ENCODE results near the gene EFHC1. TPM values are rescaled to one million over a fixed set of nuclear protein-coding genes. Genes with fewer than 3 reads are reported as not detected.

EFHC1 gene
- total RNA-seq, 1 experiment from 2014 or later = 9.1 TPM

DNA sequence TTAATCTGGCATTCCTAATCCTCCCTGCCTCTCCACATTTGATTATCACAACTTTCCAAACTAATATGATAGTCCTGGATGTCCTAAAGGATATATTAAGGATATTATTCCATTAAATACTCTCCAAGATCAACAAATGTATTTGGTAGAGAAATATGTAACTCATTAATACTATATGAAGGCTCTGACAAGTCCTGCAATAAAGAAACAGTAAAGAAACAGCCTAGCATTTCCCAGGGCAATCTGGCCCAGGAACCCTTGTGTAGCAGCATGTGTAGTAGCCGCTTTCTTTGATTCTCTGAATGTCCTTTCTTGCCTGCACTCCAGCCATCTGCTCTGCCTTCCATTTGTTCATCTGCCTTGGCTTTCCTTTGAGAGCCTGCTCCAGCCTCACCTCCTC lies 133.0 kb downstream of the EFHC1 start:
- no peak for DNase-seq (ENCODE audit: low spot score)

DNA sequence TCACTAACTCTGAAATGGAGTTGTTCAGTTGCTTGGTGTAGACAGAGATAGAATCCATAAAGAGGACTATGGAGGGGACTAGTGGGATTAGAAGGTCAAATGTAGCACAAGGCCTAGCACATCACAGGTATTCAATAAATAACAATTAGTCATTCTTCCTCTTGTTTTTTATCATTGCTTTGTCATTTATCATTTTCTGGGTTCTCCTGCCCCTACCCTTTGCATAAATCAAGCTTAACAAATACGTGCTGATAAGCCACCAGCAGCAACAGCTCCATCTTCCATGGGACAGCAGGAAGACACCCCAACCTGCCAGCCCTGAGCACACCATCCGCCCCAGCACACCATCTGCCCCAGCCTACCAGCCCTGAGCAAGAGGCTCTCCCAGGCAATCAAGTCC lies 133.6 kb downstream of the EFHC1 start:
- DNase-seq (ENCODE audit: low spot score) = no peak

DNA sequence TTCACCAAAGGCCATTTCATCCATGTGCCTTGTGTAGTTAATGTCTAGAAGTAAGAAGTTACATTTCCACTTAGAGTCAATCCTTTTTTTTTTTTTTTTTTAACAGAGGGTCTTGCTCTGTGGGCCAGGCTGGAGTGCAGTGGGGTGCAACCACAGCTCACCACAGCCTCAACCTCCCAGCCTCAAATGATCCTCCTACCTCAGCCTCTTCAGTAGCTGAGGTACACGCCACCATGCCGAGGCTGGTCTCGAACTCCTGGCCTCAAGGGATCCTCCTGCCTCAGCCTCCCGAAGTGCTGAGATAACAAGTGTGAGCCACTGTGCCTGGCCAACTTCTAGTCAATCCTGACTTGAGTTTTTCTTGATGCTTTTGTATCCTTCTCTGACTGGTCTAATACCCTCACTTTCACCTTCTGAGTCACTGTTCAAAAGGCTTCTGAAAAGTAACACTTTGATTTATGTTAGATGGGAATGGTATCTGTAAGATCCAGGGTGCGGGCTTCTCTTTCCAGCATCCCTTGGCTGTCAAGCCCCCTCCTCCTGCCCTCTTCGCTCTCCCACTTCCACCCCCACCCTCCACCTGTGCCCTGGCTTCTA lies 134.6 kb downstream of the EFHC1 start:
- DNase-seq (ENCODE audit: low spot score) = no peak

DNA sequence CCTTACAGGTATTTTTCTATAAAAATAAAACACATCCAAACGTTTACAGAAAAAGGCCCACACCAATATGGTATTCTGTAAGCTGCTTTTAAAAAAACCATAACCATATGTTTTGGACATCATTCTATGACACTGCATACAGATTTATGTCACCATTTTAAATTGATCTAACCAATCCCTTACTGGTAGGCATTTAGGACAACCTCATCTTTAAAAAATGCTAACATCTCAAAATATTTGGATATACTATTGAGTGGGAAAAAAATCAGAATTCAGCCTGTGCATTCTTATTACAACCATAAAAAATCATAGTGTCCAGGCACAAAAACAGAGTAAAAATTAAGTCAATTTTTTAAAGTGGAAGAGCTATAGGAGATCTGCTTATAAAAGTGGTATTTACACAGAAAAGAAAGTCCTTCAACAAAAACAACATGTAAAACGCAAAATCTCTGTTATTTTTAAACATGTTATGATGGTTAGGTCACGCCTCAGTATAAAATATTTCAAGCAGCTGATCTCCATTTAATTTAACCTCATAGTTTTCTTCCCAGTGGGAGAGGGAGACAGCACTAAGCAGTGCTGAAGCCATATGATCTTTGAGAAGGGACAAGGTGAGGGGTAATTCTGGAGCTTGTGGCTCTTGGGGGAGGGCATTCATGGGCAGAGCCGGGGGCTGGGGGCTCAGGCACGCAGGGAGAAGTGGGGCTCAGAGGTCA lies 135.5 kb downstream of the EFHC1 start:
- no peak for DNase-seq (ENCODE audit: low spot score)

DNA sequence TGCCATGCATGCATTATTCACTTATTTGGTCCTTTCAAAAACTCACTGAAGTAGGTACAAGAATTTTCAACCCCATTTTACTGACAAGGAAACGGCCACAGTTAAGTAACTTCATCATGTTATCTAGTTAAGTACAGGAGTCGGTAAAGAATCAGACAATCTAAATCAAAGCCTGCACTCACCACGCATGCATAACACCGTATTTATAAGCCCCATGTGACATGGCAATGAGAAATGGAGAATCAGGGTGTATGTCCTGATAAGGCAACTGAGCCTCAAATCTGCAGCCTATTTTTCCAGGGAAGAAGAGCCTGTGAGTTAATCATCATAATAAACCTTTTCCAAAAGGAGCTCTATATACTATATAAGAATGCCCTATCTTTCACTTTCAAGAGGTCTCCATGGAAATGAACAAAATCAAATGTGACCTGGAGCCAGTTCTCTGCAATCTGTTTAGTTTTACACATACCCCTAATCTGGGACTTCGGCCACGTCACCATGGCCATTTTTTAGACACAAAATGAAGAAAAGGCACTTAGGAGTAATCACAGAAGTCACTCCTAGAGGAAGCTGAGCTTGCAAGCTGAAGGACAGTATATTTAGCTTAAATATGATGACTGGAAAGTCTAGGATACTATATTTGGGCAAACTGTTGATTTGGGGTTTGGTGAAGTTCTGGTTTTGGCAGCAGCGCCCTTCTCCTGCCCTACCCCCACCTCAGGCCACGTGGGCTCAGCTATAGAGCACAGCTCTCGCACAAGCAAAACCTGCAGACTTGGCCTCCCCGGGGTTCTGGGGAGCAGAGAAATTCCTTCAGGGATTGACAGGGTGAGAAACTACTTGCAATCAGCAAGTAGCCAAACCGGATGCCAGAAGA lies 137.5 kb downstream of the EFHC1 start:
- DNase-seq (ENCODE audit: low spot score) = no peak

DNA sequence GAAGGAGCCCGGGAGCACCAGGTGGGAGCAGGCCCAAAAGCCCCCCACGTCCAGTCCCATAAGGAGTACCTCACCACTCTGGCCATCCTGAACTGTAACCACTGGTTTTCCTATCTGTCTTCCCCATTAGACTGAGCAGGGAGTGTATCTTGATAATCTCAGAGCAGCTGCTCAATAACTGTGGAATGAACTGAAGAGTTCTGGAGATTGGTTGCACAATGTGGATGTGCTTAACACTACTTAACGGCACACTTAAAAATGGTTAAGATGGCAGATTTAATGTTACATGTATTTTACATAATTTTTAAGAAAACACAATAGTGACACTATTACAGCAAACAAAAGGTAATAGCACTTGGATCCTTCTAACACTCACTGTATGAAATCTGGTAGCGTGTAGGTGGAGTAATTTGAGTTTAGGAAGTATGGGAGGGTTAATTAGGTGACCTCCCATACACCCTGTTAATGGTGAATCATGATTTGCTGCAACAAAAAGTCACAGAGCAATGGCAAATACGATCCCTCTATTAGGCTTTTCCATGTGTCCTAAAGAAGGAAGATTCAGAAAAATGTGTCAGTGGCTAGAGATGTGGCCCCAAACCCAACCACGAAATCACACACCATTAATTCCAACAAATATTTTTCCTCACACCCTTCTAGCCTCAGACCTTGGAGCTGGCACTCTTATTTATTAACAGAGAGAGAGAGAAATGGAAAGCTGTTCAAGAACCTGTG lies 138.3 kb downstream of the EFHC1 start:
- DNase-seq (ENCODE audit: low spot score) = no peak

DNA sequence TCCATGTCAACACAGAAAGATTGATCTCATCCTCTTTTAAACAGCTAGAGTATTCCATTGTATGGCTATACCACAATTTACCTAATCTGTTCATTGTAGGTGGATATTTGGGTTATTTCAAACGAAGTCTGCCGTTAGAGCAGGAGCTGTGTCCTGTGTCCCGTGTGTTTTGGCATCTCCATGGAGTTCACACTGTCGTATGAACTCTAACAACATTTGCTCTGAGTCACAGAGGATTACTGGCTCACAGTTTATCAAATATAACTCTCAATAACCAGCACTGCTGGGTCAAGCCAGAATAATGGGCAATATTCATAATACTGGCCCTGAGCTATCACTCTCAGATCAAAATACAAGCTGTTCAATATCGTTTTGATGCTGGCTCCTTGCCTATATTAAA lies 140.3 kb downstream of the EFHC1 start:
- no peak for DNase-seq (ENCODE audit: low spot score)

DNA sequence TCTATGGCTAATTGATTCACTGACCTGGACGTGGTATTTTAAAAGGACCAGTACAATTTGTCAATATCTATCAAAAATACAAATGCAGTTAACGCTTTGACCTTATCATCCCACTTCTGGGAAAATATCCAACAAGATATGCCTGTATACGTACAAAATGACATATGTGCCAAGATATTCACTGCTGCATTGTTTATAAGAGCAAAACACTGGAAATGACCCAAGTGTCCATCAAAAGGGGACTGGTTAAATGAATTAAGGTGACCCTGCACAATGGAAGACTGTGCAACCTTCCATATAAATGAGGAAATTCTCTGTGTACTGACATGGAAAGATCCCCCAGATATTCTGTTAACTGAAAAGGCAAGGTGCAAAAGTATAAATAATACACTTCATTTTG lies 142.8 kb downstream of the EFHC1 start:
- DNase-seq (ENCODE audit: low spot score) = no peak

DNA sequence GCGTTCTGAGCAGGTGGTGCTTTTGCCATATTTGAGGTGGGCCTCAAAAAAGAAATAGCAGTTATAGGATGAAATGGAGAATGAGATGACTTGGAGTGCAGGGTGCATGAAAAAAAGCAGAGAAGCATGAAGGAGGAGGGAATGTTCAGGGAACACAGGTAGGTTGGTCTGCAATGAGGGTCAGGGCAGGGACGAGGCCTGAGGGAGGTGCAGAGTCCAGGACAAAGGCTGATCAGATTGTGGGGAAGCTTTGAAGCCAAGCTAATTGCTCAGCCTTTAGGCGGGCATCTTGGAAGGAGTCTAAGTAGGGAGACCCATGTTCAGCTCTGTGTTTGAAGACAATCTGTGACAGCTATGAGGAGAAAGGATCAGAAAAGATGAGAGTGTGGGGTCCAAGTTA lies 144.7 kb downstream of the EFHC1 start:
- no peak for DNase-seq (ENCODE audit: low spot score)

DNA sequence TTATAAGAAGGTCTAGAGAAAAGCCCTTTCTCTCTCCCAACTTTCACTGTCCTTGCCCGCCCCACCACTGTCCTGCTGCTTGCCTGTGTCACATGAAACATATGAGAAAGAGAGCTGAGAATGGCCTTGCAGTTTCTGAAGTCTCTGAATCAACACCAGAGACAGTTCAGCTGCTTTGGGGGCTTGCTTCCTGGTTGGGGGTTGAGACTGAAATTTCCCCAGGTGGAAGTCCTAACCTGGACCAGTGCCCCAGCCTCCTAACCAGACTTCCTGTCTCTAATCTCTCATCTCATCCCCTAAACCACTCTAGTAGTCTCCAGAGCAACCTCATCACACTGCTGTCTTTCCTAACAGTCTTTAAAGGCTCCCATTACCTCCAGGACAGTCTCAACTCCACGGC lies 146.1 kb downstream of the EFHC1 start:
- DNase-seq (ENCODE audit: low spot score) = no peak

DNA sequence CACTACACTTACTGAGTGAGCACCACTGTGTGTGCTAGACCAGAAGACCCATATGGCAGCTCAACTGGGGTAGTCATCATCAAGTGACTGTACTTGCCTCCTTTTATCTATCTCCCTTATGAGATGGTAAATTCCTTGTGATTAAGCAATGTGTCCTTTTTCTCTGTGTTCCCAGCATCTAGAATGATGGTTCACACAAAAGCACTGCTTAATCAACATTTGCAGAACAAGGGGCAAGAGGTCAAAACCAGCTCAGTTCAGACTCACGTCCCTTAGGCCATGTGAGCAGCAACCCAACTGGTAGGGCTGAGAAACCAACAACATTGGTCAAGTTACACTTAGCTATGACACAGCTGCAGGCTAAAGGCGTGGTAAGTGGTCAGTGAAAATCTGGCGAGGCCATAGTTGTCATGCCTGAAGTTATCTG lies 146.7 kb downstream of the EFHC1 start:
- no peak for DNase-seq (ENCODE audit: low spot score)

DNA sequence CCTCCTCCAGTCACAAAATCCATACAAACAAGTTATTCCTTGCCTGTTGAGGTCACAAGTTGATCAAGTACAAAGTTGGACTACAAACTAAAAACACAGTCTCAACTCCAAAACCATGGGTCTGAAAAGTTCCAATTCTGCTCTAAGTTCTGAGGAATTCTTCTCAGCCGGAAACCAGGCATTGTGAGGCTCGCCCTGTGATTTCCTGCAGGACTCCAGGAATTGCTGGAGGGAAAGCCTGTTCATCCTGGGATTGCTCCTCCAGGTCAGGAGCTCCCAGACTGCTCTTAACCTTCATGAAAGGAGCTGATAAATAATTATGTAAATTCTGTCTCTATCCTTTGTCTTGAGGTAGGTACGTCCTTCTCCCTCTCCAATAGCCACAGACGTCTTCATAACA lies 148.2 kb downstream of the EFHC1 start:
- DNase-seq (ENCODE audit: low spot score) = no peak

DNA sequence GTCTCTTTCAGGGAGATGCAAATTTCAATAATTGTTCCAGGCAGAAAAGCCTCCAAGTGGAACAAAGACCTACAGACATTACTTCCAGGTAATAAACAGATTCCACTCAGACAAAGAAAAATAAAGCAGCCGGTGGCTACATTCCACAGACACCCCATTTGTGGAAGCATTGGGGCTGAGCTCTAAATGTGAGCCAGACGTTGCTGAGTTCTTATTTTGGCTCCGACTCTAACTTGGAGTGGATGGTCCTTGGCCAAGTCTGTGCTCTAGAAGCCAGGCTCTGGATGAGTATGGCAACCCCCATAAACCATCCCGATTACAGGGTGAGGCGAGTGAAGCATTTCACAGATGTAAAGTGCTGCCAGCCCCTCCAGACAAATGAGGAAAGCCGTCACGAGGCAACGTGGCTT lies 150.2 kb downstream of the EFHC1 start:
- no peak for DNase-seq (ENCODE audit: low spot score)

DNA sequence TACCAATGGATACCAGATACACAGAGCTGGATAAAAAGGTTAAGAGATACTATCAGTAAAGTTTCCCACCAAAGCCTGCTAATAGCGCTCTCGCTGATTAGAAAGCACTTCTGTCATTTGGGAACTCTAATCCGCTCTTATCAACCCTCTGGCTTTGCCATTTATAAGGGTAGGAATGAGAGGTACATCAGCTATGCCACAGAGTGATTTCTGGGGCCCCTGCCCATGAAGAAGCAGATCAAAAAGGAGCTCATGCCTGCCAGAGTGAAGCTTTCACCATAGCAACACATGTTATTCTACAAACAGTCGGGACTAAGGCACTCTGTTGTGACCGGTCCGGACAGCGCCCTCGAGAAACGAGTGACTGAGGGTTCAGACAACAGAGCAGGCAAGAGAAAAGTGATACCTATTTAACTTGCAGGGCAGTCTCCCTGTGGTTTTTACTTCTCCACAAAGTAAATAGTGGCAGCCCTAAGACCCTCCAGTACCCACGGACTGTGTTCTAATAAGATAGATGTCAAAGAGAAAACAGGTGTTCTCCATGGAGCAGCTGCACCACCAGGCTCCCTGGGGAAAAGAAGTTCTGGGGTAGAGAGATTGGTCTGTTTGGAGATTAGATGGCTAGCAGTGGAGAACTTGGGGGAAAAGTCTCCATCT lies 151.1 kb downstream of the EFHC1 start:
- no peak for DNase-seq (ENCODE audit: low spot score)

DNA sequence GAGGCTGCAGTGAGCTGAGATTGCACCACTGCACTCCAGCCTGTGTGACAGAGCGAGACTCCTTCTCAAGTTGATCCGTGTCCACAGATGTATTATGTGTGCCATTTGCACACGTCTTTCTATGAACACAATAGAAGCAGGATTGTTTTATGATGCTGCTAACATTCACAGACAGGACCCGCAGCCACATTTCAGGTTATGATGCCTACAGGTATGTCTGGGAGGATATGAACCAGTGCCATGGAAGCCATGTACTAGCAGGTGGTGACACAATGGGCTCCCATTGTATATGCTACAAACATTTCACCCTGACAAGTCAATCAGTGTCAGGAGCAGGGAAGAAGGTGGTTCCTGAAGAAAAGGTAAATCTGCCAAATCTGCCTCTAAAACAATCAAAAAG lies 152.4 kb downstream of the EFHC1 start:
- DNase-seq (ENCODE audit: low spot score) = no peak

DNA sequence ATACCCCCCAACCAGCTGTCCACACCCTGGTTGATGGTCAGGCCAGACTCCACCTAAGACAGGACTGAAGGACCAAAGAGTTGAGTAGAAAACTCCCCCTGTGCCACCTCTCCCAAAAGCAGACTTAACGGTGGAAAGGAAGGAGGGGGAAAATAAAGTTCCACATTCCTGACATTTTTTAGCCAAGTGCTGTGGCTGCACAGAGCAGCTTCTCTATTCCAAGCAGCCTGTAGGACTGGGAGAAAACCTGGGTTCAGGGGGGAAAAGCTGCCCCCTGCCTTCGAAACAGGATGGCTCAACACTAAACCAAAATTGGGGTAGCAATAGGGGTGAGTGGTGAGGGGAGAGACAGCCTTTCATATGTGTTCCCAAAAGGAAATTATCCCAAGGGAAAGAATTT lies 153.2 kb downstream of the EFHC1 start:
- no peak for DNase-seq (ENCODE audit: low spot score)

Other genes starting within 250 kb of the EFHC1 start
- gene IL17A, start 234.0 kb upstream of the EFHC1 start, total RNA-seq (2014; rRNA removed; shearing (Covaris generic)) = not detected in 2 replicates
- gene IL17F, start 175.8 kb upstream of the EFHC1 start, total RNA-seq (2014; rRNA removed; shearing (Covaris generic)) = not detected in 2 replicates
- 163 and 170 TPM in 2 replicates for gene MCM3, start 135.6 kb upstream of the EFHC1 start, total RNA-seq (2014; rRNA removed; shearing (Covaris generic))
- 0.89 and 1.3 TPM in 2 replicates for gene PAQR8, start 58.2 kb upstream of the EFHC1 start, total RNA-seq (2014; rRNA removed; shearing (Covaris generic))
- 4.1 and 4.6 TPM in 2 replicates for gene TRAM2, start 156.7 kb downstream of the EFHC1 start, total RNA-seq (2014; rRNA removed; shearing (Covaris generic))

Measured in HT-29 (cell line).